ENCODE results near the gene SERPINF2. TPM values are rescaled to one million over a fixed set of nuclear protein-coding genes. Genes with fewer than 3 reads are reported as not detected.
A peak's percentile ranks its signal among the peaks of the same experiment; 100 is the strongest.
"Not testable (repeated sequence)": the region's sequence is repeated elsewhere in the genome, so short reads cannot be mapped to it uniquely, and the experiment has no call there.

SERPINF2 gene
- total RNA-seq, 1 donor from 2014 or later, result 0.17 TPM

DNA sequence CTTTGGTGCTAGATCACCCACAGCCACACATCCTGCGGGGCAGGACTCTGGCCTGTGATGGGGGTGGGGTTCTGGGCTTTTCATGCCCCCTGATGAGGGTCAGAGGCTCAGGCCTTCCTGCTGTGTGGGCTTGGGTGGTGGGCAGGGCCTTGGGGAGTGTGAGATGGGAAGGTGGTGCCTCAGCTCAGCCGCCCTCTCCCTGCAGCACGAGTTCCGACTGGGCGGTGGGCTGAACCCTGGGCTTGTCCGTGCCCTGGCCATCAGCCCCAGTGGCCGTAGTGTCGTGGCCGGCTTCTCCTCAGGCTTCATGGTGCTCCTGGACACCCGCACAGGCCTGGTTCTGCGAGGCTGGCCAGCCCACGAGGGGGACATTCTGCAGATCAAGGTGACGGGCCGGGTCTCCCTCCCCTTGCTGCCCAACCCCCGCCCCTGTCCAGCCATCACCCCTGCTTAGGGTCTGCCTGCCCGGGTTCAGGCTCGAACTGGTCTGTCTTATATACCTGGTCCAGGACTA, 6.8 kb upstream of the SERPINF2 start:
- no peak for DNase-seq

DNA sequence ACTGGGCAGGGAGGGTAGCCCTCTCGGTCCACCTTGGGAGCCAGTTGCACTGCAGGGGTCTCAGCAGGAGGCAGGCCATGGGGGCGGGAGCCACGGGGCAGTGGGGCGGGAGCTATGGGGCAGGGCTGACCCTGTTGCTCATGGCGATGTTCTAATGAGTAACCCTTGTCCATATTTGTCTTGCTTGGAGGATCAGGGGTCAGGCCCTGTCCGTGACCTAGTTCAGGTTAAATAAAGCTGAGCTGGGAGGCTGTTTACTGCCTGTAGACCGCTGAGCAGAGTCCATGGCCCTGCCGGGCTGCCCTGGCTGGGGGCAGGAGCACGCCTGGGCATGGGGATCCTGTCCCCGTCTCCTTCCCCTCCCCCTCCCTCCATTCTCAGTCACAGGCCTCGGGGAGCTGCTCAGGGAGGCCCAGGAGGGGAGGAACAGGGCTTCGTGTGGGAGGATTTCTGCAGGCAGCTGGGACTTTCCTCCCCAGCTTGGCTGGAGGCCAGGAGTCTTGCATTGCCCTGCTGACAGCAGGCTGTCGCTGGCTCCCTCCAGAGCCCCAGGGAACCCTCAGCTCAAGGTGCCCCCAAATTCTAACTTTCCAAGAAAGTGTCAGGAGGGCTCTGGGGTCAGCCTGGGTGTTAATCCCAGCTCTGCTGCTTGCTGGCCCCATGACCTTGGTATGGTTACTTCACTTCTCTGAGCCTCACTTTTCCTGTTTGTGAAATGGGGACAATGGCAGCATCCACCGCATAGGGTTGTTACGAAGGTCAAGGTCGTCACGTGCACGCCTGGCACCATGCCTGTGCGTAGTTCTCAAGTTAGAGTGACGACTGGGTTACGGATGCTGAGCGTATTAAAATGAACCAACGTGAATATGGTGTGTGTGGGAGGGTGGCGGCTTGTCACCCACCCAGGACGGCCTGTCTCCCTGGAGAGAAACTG, 6.1 kb upstream of the SERPINF2 start:
- DNase-seq, result peak; percentile 58

DNA sequence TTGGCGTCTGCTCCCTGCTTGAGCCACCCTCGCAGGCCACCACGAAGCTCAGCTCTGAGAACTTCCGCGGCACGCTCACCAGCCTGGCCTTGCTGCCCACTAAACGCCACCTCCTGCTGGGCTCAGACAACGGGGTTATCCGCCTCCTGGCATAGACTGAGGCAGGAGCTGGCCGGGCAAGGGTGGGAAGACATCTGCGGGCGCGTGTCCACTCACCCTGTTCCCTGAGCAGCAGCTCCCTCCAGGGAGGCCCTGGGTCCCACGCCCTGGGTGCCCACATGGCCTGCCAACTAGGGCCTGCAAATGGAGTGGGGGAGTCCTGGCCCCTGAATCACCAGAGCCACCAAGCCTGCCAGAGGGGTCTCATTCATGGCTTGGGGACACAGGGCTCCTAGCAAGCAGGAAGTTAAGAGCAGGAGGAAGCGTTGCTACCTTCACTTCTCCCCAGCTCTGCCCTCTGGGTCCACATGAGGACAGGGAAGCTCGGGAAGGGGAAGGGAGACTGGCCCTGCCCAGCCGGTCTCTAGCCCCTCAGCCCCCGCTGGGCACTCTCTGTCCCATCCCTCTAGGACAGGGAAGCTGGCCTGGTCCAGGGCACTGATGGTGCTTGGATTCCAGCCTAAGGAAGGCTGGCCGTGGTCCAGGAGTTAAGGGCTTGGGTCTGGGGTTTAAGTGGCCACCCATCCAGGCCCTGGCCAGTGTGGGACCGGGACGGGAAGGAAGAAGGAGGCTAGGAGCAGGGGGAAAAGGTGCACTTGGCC, 5.0 kb upstream of the SERPINF2 start:
- DNase-seq, result no peak

DNA sequence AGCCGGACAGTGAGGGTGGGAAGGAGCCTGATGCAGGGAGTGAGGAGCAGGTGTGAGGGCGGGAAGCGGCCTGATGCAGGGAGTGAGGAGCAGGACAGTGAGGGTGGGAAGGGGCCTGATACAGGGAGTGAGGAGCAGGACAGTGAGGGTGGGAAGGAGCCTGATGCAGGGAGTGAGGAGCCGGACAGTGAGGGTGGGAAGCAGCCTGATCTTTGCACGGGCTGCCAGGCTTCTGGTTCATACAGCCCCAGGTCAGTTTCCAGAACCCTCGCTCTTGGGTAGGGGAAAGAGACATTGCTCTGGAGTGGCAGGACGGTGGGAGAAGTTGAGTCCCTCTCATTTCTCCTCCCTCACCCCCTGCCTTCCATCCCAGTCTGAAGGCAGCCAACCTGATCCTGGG, 772 bp upstream of the SERPINF2 start:
- not testable (repeated sequence) for DNase-seq

DNA sequence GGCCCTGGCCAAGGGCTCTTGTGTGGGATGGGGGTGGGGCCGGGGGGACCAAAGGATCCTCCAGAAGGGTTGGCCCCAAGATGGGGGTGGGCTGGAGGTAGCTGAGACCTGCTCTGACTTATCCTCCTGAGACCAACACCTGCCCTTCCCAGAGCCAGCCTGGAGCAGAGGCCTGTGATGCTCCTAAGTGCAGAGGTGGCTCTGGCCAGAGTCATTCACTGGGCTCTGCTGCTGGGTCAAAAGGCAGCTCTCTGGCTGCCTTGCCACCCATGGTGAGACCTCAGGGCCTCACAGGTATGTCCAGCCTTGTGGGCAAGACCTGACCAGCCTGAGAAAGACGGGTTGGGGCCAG, 393 bp downstream of the SERPINF2 start:
- no peak for DNase-seq

DNA sequence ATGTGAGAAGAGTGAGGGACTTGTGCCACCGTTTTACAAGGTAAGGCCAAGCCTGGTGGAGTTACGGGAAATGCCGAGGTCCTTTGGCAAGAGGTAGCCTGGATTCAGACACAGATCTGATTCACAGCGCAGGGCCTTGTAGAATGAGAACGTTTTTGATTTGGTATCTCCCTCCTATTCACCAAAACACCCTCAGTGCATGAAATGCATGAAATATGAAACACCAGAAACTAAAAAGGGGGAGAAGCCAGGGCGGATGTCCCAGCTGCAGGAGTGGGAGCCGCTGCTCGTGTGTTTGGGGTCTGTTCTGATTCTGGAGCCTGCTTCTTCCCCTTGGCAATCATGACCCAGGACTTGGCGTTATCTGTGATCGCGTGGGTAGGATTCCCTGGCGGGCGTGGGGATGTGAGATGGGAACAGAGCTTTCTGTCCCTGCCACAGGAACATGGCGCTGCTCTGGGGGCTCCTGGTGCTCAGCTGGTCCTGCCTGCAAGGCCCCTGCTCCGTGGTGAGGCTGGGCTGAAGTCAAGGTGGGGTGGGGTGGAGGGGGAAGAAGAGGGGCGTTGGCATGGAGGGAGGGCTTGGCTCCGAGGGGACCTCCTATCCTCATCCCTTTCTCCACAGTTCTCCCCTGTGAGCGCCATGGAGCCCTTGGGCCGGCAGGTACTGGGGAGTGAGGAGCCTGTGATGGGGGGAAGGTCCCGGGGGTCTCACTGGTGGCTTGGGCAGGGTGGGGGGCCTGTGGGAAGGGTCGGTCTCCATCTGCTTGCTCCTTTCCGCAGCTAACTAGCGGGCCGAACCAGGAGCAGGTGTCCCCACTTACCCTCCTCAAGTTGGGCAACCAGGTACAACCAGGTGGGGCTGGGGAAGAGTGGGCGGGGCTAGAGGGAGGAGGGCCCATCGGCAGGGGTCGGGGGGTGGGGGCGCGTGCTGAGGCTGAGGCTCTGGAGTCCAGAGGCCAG, 2.2 kb downstream of the SERPINF2 start:
- no peak for DNase-seq

DNA sequence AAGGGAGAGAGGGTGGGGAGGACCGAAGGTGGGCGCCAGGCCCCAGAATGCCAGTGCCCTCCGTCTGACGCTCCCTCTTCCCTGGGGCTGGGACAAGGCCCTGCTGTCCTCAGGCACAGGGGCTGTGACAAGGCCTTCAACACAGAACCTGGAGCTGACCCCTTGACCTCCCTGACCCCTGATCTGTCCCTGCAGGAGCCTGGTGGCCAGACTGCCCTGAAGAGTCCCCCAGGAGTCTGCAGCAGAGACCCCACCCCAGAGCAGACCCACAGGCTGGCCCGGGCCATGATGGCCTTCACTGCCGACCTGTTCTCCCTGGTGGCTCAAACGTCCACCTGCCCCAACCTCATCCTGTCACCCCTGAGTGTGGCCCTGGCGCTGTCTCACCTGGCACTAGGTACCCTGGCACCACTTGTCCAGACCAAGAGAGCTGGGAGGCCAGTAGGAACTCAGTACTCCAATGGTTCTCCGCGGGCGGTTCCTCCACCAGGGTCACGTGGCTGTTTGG, 2.9 kb downstream of the SERPINF2 start:
- no peak for DNase-seq

DNA sequence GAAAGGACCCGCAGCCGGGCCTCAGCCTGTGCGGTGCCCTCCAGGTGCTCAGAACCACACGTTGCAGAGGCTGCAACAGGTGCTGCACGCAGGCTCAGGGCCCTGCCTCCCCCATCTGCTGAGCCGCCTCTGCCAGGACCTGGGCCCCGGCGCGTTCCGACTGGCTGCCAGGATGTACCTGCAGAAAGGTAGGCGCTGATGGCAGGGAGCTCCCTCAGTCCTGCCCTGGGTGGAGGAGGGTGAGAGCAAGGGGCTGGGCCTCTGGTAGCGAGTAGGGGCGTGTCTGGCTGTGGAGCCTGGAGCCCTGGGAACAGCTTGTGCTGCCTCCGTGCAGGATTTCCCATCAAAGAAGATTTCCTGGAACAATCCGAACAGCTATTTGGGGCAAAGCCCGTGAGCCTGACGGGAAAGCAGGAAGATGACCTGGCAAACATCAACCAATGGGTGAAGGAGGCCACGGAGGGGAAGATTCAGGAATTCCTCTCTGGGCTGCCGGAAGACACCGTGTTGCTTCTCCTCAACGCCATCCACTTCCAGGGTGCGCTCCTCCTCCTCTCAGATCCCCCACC, 4.4 kb downstream of the SERPINF2 start:
- DNase-seq, result peak; percentile 84

DNA sequence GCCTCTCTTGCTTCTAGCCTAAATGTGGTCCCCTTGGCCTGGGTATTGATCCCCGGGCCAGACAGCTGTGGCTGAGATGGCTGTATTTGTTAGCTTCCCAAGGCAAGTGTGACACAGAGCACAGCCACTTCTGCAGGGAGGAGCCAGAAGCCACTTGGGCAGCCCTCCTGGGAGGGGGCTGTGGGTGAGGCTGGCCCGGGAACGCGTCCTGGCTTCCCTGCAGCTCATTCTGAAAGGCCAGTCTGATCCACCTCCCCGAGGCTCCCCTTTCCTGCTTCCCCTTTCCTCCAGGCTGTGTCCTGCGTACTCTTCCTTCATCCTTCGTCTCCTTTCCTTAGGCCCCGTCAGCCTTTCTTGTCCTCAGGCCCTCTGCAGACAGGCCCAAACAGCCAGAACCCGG, 8.0 kb downstream of the SERPINF2 start:
- no peak for DNase-seq

DNA sequence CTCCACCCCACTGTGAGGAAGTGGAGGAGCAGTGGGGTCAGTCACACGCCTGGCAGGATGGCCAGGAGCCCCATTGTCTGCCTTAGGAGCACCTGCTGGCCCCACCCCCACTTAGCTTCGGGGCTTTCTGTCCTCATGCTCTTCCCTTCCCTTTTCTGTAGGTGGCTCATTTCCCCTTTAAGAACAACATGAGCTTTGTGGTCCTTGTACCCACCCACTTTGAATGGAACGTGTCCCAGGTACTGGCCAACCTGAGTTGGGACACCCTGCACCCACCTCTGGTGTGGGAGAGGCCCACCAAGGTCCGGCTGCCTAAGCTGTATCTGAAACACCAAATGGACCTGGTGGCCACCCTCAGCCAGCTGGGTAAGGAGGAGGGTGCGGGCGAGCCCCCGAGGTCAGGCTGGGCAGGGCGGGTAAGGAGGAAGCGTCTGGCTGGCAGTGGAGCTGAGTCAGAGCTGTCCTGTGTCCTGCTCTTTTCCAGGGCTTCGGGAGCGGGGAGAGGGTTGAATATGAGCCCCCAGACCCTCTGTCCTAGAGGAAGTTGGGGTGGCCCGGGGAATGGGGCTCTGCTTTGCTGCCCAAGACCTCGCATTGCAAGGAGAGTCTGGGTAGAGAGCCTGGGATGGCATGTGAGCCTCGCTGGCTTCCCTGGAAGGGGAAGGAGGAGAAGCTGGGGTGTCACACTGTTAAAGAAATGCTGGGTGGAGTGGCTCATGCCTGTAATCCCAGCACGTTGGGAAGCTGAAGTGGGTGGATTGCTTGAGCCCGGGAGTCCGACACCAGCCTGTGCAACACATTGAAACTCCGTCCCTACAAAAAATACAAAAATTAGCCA, 10.0 kb downstream of the SERPINF2 start:
- DNase-seq, result peak; percentile 47

DNA sequence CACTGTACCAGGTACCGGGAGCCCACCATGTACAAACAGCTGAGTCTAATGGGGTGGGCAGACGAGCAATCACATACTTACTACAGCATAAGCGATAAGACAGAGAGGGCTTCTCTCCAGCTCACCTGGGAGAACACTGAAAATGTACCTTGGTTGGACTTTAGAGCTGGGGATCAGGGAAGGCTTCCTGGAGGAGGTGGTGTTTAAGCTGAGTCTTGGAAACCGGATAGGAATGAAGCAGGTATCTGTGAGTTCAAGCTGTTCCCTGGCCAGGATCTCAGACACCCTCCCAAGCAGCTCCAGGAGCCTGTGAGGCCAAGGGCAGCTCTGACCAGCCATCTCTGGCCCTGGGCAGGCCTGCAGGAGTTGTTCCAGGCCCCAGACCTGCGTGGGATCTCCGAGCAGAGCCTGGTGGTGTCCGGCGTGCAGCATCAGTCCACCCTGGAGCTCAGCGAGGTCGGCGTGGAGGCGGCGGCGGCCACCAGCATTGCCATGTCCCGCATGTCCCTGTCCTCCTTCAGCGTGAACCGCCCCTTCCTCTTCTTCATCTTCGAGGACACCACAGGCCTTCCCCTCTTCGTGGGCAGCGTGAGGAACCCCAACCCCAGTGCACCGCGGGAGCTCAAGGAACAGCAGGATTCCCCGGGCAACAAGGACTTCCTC, 11.2 kb downstream of the SERPINF2 start:
- no peak for DNase-seq

DNA sequence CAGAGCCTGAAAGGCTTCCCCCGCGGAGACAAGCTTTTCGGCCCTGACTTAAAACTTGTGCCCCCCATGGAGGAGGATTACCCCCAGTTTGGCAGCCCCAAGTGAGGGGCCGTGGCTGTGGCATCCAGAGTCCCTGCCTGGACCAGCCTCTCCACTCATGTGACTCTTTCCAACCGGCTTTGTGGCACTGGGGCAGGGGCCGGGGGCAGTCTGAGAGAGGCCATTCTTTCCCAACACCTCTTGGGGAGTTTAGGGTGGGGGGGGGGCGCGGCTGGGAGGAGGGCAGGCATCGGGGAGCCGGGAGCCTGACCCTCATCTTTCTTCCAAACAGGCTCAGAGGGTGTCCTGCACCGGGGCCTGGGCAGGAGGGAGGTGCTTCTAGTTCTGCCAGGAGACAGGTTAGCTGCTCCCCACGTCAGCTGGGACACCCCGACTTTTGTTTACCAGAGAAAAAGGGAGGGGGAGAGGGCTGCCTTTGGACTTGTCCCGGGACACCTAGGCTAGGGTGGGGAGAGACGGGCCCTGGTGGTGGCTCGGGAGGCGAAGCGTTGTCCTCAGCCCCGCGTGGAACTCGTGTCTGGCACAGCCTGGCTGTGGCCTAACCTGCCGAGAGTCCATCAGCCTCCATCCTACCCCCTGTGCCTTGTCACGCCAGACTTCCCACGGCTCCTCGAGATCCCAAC, 11.9 kb downstream of the SERPINF2 start:
- DNase-seq, result no peak

DNA sequence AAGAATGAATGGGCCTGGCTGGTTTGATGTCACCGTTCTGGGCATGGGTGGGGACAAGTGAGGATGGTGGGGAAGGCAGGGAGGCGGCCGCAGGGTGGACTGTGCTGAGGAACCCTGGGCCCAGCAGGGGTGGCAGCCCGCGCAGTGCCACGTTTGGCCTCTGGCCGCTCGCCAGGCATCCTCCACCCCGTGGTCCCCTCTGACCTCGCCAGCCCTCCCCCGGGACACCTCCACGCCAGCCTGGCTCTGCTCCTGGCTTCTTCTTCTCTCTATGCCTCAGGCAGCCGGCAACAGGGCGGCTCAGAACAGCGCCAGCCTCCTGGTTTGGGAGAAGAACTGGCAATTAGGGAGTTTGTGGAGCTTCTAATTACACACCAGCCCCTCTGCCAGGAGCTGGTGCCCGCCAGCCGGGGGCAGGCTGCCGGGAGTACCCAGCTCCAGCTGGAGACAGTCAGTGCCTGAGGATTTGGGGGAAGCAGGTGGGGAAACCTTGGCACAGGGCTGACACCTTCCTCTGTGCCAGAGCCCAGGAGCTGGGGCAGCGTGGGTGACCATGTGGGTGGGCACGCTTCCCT, 12.7 kb downstream of the SERPINF2 start:
- DNase-seq, result no peak

DNA sequence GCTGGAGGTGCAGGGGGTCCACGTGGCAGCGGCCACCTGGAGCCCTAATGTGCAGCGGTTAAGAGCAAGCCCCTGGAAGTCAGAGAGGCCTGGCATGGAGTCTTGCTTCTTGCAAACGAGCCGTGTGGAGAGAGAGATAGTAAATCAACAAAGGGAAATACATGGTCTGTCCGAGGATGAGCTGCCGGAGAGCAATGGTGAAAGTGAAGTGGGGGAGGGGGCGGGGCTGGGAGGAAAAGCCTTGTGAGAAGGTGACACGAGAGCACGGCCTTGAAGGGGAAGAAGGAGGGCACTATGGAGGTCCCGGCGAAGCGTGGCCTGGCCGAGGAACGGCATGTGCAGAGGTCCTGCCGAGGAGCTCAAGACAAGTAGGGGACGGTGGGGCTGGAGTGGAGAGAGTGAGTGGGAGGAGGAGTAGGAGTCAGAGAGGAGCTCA, 13.2 kb downstream of the SERPINF2 start:
- no peak for DNase-seq

DNA sequence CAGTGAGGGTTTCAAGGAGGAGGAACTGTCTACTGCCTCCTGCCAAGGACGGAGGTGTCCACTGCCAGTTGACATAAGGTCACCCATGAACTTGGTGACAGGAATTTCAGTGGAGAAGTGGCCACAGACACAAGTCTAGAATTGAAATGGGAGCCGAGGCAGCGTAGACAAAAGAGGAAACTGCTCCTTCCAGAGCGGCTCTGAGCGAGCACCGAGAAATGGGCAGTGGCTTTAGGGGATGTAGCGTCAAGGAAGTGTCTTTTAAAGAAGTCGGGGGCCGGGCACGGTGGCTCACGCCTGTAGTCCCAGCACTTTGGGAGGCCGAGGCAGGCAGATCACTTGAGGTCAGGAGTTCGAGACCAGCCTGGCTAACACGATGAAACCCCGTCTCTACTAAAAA, 16.1 kb downstream of the SERPINF2 start:
- DNase-seq, result no peak

DNA sequence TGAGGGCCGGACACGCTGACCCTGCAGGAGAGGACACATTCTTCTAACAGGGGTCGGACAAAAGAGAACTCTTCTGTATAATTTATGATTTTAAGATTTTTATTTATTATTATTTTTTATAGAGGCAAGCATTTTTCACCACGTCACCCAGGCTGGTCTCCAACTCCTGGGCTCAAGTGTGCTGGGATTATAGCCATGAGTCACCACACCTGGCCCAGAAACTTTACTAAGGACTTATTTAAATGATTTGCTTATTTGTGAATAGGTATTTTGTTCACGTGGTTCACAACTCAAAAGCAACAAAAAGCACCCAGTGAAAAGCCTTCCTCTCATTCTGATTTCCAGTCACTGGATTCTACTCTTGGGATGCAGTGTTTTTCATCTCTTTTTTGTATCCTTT, 16.9 kb downstream of the SERPINF2 start:
- no peak for DNase-seq

DNA sequence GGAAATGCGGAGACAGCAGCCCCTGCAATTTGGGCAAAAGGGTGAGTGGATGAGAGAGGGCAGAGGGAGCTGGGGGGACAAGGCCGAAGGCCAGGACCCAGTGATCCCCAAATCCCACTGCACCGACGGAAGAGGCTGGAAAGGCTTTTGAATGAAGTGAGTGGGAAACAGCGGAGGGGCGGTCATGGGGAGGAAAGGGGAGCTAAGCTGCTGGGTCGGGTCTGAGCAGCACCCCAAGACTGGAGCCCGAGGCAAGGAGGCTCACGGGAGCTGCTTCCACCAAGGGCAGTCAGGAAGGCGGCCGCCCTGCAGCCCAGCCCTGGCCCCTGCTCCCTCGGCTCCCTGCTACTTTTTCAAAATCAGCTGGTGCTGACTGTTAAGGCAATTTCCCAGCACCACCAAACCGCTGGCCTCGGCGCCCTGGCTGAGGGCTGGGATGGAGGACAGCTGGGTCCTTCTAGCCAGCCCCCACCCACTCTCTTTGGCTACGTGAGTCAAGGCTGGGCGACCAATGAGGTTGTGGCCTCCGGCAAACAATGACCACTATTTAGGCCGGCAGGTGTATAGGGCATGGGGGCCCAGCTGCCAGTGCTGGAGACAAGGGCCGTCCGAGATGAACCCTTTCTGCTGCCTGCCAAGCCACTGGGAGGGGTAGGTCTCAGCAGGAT, 19.7 kb downstream of the SERPINF2 start:
- DNase-seq, result no peak

Data from dermis blood vessel endothelial cell (primary cell).